H1 (cell line): ENCODE measurements around the gene MGMT. TPM values are rescaled to one million over a fixed set of nuclear protein-coding genes. Genes with fewer than 3 reads are reported as not detected.

Experiments
- CTCF ChIA-PET: fragments of 300-600 bp; sonication (Branson Sonifier 250); formaldehyde crosslinking; loops from one replicate; lab custom pipeline; 2021; ENCODE audit not compliant: partially characterized antibody; lab: Charles Lee
- POLR2A ChIA-PET: fragments of 300-600 bp; sonication (Branson Sonifier 250); formaldehyde crosslinking; loops from one replicate; lab custom pipeline; 2021; ENCODE audit warnings: inconsistent platforms; ENCODE audit not compliant: partially characterized antibody; lab: Charles Lee
- DNase-seq, 2 experiments: peaks; one replicate each; pipeline versions ENCODE4 v3.0.0 to v3.0.0-alpha.2; 2010 to 2022; ENCODE audit warnings: low spot score in 2 of 2, low read depth in 1 of 2, mixed read lengths in 1 of 2
- FAIRE-seq: peaks from 2 replicates; lab custom pipeline; 2011; peaks lifted over from hg19 to GRCh38; lab: Jason Lieb, UNC
- H2AFZ ChIP-seq: 2 replicates; pipeline ENCODE4 v1.8.1; 2012; ENCODE audit warnings: low read length, inconsistent platforms
- H2AK5ac ChIP-seq: 2 replicates; pipeline ENCODE4 v1.6.1; 2013; ENCODE audit warnings: low read depth, low read length
- H2BK120ac ChIP-seq: replicated peaks from 2 replicates; pipeline ENCODE3; 2013; ENCODE audit warnings: low read depth, low read length, inconsistent platforms
- H2BK12ac ChIP-seq: 2 replicates; pipeline ENCODE4 v1.6.1; 2013; ENCODE audit warnings: low read depth, low read length
- H2BK15ac ChIP-seq: 2 replicates; pipeline ENCODE4 v1.6.1; 2013; ENCODE audit warnings: low read length
- H2BK20ac ChIP-seq: 2 replicates; pipeline ENCODE4 v1.6.1; 2013; ENCODE audit warnings: low read length
- H2BK5ac ChIP-seq: 2 replicates; pipeline ENCODE4 v1.6.1; 2013; ENCODE audit warnings: low read depth, low read length
- H3K14ac ChIP-seq: 2 replicates; pipeline ENCODE4 v1.6.1; 2013; ENCODE audit warnings: inconsistent platforms; ENCODE audit not compliant: insufficient read length
- H3K18ac ChIP-seq: 2 replicates; pipeline ENCODE4 v1.6.1; 2013; ENCODE audit warnings: low read length; ENCODE audit errors: extremely low read depth
- H3K23ac ChIP-seq: 2 replicates; pipeline ENCODE4 v1.6.1; 2013; ENCODE audit warnings: inconsistent platforms; ENCODE audit not compliant: insufficient read length
- H3K23me2 ChIP-seq: 2 replicates; pipeline ENCODE4 v1.6.1; 2013; ENCODE audit warnings: low read depth, low read length
- H3K27ac ChIP-seq: 2 replicates; pipeline ENCODE4 v1.6.1; 2011; ENCODE audit warnings: low read depth, low read length, inconsistent platforms
- H3K27me3 ChIP-seq, 4 experiments: replicated peaks in 1 of 4; 1 replicate in 1 of 4; 2 replicates in 3 of 4; pipeline versions ENCODE4 v1.6.1 to v1.8.1; 2011 to 2013; ENCODE audit warnings: low read length in 3 of 4, mild to moderate bottlenecking in 3 of 4, inconsistent platforms in 2 of 4, mixed read lengths in 2 of 4, moderate library complexity in 1 of 4; ENCODE audit not compliant: control insufficient read depth in 3 of 4, insufficient read depth in 3 of 4; ENCODE audit errors: extremely low read depth in 1 of 4
- H3K36me3 ChIP-seq, 4 experiments: 2 replicates each; pipeline versions ENCODE4 v1.6.1 to v1.8.1; 2011 to 2013; ENCODE audit warnings: mild to moderate bottlenecking in 4 of 4, low read length in 3 of 4, moderate library complexity in 2 of 4, control low read depth in 1 of 4, inconsistent platforms in 1 of 4; ENCODE audit not compliant: insufficient read depth in 4 of 4, control insufficient read depth in 2 of 4
- H3K4ac ChIP-seq: replicated peaks from 2 replicates; pipeline ENCODE3; 2013; ENCODE audit warnings: low read length, low read depth, mixed read lengths, inconsistent platforms; ENCODE audit not compliant: insufficient read length
- H3K4me1 ChIP-seq, 4 experiments: replicated peaks in 1 of 4; 1 replicate in 1 of 4; 2 replicates in 3 of 4; pipeline versions ENCODE4 v1.6.1 to v1.8.1; 2011 to 2013; ENCODE audit warnings: low read length in 3 of 4, inconsistent platforms in 2 of 4, mixed read lengths in 1 of 4; ENCODE audit not compliant: insufficient read depth in 4 of 4, control insufficient read depth in 3 of 4
- H3K4me2 ChIP-seq, 2 experiments: 2 replicates each; pipeline versions ENCODE4 v1.6.1 to v1.8.1; 2011 to 2013; ENCODE audit warnings: low read depth in 2 of 2, low read length in 2 of 2, control low read depth in 1 of 2, inconsistent platforms in 1 of 2, mild to moderate bottlenecking in 1 of 2; ENCODE audit not compliant: insufficient read depth in 1 of 2
- H3K4me3 ChIP-seq, 4 experiments: fragments of 200-600, 300-600 bp in 1 of 4; sonication (generic), shearing (Covaris generic), sonication (Bioruptor Twin) in 1 of 4; 2 replicates each; pipeline versions ENCODE4 v1.5.1 to v1.8.1; 2011 to 2016; ENCODE audit warnings: low read length in 4 of 4, low read depth in 3 of 4, control low read depth in 2 of 4, inconsistent platforms in 2 of 4, mild to moderate bottlenecking in 2 of 4, mixed read lengths in 1 of 4, moderate library complexity in 1 of 4; ENCODE audit not compliant: insufficient read depth in 2 of 4; ENCODE audit errors: extremely low read depth in 1 of 4
- H3K56ac ChIP-seq: replicated peaks from 2 replicates; pipeline ENCODE3; 2013; ENCODE audit warnings: low read depth, mild to moderate bottlenecking, mixed read lengths, low read length, inconsistent platforms; ENCODE audit not compliant: insufficient read length
- H3K79me1 ChIP-seq: 2 replicates; pipeline ENCODE4 v1.6.1; 2013; ENCODE audit warnings: low read depth, low read length, control low read depth
- H3K79me2 ChIP-seq, 2 experiments: 2 replicates each; pipeline versions ENCODE4 v1.6.1 to v1.8.1; 2012 to 2013; ENCODE audit warnings: low read length in 2 of 2, mild to moderate bottlenecking in 2 of 2, inconsistent platforms in 1 of 2; ENCODE audit not compliant: insufficient read depth in 2 of 2, control insufficient read depth in 1 of 2
- H3K9ac ChIP-seq, 4 experiments: replicated peaks in 1 of 4; 1 replicate in 1 of 4; 2 replicates in 3 of 4; pipeline versions ENCODE4 v1.6.1 to v1.8.1; 2011 to 2013; ENCODE audit warnings: low read depth in 3 of 4, low read length in 3 of 4, control low read depth in 2 of 4, mild to moderate bottlenecking in 2 of 4, moderate library complexity in 2 of 4, inconsistent platforms in 1 of 4; ENCODE audit errors: extremely low read depth in 1 of 4
- H3K9me3 ChIP-seq, 2 experiments: 2 replicates each; pipeline versions ENCODE4 v1.6.1 to v1.8.1; 2012 to 2013; ENCODE audit warnings: mild to moderate bottlenecking in 2 of 2, moderate library complexity in 2 of 2, control low read depth in 1 of 2, inconsistent platforms in 1 of 2, low read depth in 1 of 2, low read length in 1 of 2, mixed read lengths in 1 of 2; ENCODE audit not compliant: insufficient read depth in 2 of 2
- H4K20me1 ChIP-seq, 2 experiments: replicated peaks in 1 of 2; 2 replicates each; pipeline versions ENCODE3 to v1.8.1; 2011 to 2013; ENCODE audit warnings: inconsistent platforms in 2 of 2, low read length in 2 of 2, mild to moderate bottlenecking in 1 of 2; ENCODE audit not compliant: insufficient read depth in 2 of 2, control insufficient read depth in 1 of 2
- H4K5ac ChIP-seq: 2 replicates; pipeline ENCODE4 v1.6.1; 2013; ENCODE audit warnings: low read length, low read depth, mixed read lengths, inconsistent platforms; ENCODE audit not compliant: insufficient read length
- H4K8ac ChIP-seq: 2 replicates; pipeline ENCODE4 v1.8.0; 2013; ENCODE audit warnings: mild to moderate bottlenecking, moderate library complexity, low read length, inconsistent platforms; ENCODE audit not compliant: insufficient read depth; ENCODE audit errors: extremely low read depth
- H4K91ac ChIP-seq: replicated peaks from 2 replicates; pipeline ENCODE3; 2013; ENCODE audit warnings: low read length, mixed read lengths, inconsistent platforms; ENCODE audit not compliant: insufficient read length
- BCL11A ChIP-seq, 2 experiments: IDR thresholded peaks; one replicate each; pipeline ENCODE4 v1.6.1; 2011; ENCODE audit warnings: low read depth in 2 of 2, low read length in 2 of 2, mild to moderate bottlenecking in 2 of 2
- CBX5 ChIP-seq: fragments of 300-800, 300-1000 bp; sonication (generic); IDR thresholded peaks from 2 replicates; pipeline ENCODE4 v1.7.1; 2016; ENCODE audit warnings: antibody characterized with exemption, low read length, low read depth
- EZH2 ChIP-seq: fragments of 200-600 bp; sonication (generic); IDR thresholded peaks from 2 replicates; pipeline ENCODE4 v1.7.1; 2012; ENCODE audit warnings: low read depth, mild to moderate bottlenecking, moderate library complexity, low read length, inconsistent platforms; ENCODE audit not compliant: severe bottlenecking
- KDM5A ChIP-seq: fragments of 200-600 bp; IDR thresholded peaks from 2 replicates; pipeline ENCODE4 v1.7.1; 2012; ENCODE audit warnings: mild to moderate bottlenecking, low read length, inconsistent platforms, mixed read lengths
- MAFK ChIP-seq: IDR thresholded peaks from 2 replicates; pipeline ENCODE4 v1.6.1; 2012; ENCODE audit warnings: low read depth, mild to moderate bottlenecking, improper control_type of control experiment, low read length
- RAD21 ChIP-seq, 2 experiments: IDR thresholded peaks in 1 of 2; conservative IDR thresholded peaks in 1 of 2; 2 replicates each; pipeline ENCODE4 v1.6.1; 2011; ENCODE audit warnings: low read depth in 2 of 2, low read length in 2 of 2, improper control_type of control experiment in 1 of 2, inconsistent platforms in 1 of 2, mild to moderate bottlenecking in 1 of 2, moderate library complexity in 1 of 2
- SP2 ChIP-seq: IDR thresholded peaks from 2 replicates; pipeline ENCODE4 v1.6.1; 2012; ENCODE audit warnings: mild to moderate bottlenecking, low read length, inconsistent platforms
- TAF1 ChIP-seq: IDR thresholded peaks from 2 replicates; pipeline ENCODE4 v1.6.1; 2011; ENCODE audit warnings: mild to moderate bottlenecking, low read depth, low read length
- TAF7 ChIP-seq: optimal IDR thresholded peaks from 2 replicates; pipeline ENCODE3; 2011; ENCODE audit warnings: low read depth, mild to moderate bottlenecking, inconsistent platforms, low read length, moderate library complexity, borderline replicate concordance
- ZNF274 ChIP-seq: IDR thresholded peaks from 2 replicates; pipeline ENCODE4 v1.7.0; 2012; ENCODE audit warnings: low read length, borderline replicate concordance; ENCODE audit errors: extremely low read depth
- WGBS, 2 experiments: shearing (Covaris generic) in 1 of 2; methylation state at CpG; one replicate each; pipeline versions ENCODE4 v1.1.6 to v1.1.7; 2013 to 2015; ENCODE audit warnings: low lambda C conversion rate in 2 of 2, mixed read lengths in 2 of 2, inconsistent platforms in 1 of 2, low coverage in 1 of 2, missing lambda C conversion rate in 1 of 2; ENCODE audit not compliant: insufficient replicate concordance in 2 of 2, insufficient coverage in 1 of 2, insufficient read length in 1 of 2; ENCODE audit errors: extremely low coverage in 1 of 2, missing lambda C conversion rate in 1 of 2; 5-methylcytosine and 5-hydroxymethylcytosine counted together
- polyA plus RNA-seq, 7 experiments: library from polyadenylated mRNA; depleted of rRNA in 3 of 7; stranded (reverse) in 5 of 7; unstranded in 2 of 7; fragments of >200 nt in 5 of 7; fragments of 200-250 nt in 2 of 7; gene quantifications; 1 replicate in 5 of 7; 2 replicates in 1 of 7; 4 replicates in 1 of 7; pipeline versions ENCODE4 v1.2.1 to v1.2.3, GENCODE V29; 2011 to 2013; ENCODE audit warnings: missing spikeins in 2 of 7, mixed read lengths in 2 of 7
- total RNA-seq: library from RNA; stranded (reverse); fragmentation: NEBNext Ultra II Directional; extraction: Animal tissue kit (Norgen Biotek cat#: 25700); gene quantifications from 2 replicates; pipeline ENCODE4 v1.2.1, GENCODE V29; 2021
- TF ChIP-seq, protein P1 (sequence below): IDR thresholded peaks from 2 replicates; pipeline ENCODE4 v1.6.1; 2012; ENCODE audit warnings: inconsistent platforms

MGMT gene
- total and polyA plus RNA-seq, 2 of the 8 experiments (the other 6 are each of a cell fraction or from before 2014, with no cell fraction given) = 9.9 to 10.7 TPM

DNA sequence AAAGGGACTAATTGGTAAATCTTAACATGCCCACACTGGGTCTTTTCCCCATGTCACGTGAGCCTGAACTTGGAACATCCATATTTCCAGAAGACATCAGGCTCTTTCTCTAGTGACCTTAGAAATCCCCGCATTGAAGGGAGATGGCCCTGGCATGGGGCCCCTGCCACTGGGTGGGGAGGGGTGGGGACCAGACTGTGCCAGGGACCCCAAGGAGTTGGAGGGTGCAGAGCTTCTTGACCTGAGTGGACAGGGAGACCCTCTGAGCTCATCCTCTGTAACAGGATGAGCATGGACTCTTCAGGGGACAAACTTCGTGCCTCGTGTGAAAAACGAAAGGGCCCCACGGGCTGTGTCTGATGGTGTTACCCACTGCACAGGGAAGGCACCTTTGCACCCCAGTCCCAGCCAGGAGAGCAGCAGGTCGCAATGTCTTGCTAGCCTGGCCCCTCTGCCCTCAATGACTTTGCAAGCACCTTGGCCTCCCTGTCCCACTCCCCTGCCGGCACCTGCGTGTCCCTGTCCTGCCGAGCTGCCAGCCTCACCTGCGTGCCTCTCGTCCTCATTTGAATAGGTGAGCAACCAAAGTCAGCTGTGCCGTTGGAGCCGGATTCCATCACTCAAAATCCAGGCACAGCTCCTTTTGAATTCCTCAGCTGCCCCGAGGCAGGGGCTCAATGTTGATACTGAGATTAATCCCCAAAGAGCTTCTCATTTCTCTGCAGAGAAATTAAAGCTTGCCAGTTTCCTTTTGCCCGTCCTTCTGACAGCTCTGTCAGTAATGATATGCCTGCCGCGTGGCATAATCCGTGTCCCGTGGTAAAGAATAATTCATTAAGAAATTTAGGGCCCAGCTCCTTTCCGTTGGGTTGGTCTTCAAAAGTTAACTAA lies 262.1 kb downstream of the MGMT start:
- no peaks in the 10 kb centered on the region for H4K20me1 ChIP-seq
- H2AFZ ChIP-seq = no peak overlapping the region
- H3K9me3 ChIP-seq = peaks cover 8 to 20% of the 10 kb centered on the region in 2 experiments; a peak in 3 of 4 replicates
- H3K27me3 ChIP-seq = no peaks in the 10 kb centered on the region
- ChIA-PET POLR2A (interaction anchor here (0.6 kb wide), 1 partner anchor 8 kb away, joined by 3 read pairs; no protein-coding TSS in a partner anchor), CTCF (interaction anchor here (1.3 kb wide), 1 partner anchor 220 kb away, joined by 3 read pairs; no protein-coding TSS in a partner anchor)
- no peak overlapping the region for H3K14ac ChIP-seq
- H2BK120ac ChIP-seq = no peak overlapping the region
- H2AK5ac ChIP-seq = no peak overlapping the region
- no peak overlapping the region for H3K9ac ChIP-seq
- no peak overlapping the region for H2BK12ac ChIP-seq
- FAIRE-seq = no peak
- H3K56ac ChIP-seq = no peak overlapping the region
- H2BK15ac ChIP-seq = no peak overlapping the region
- no peak overlapping the region for H2BK20ac ChIP-seq
- H3K4me1 ChIP-seq = peaks cover 0 to 5% (median under 1%) of the 10 kb centered on the region in 4 experiments; a peak in 4 of 7 replicates
- H3K79me2 ChIP-seq = no peaks in the 10 kb centered on the region
- H3K27ac ChIP-seq = no peak overlapping the region
- H3K4me3 ChIP-seq = no peak overlapping the region
- no peaks in the 10 kb centered on the region for H3K23me2 ChIP-seq
- no peaks in the 10 kb centered on the region for H3K79me1 ChIP-seq
- 92% methylated on average over 21 of the region's 21 CpGs; no CpG with 5 or more reads in 1 of the 2 experiments for WGBS, 2 experiments
- H2BK5ac ChIP-seq = no peak overlapping the region
- no peak overlapping the region for H3K4me2 ChIP-seq
- H3K23ac ChIP-seq = no peak overlapping the region
- H4K5ac ChIP-seq = no peak overlapping the region
- peak in 1 of 2 experiments; percentile 38 for DNase-seq
- H3K36me3 ChIP-seq = no peaks in the 10 kb centered on the region
- no peak overlapping the region for H3K4ac ChIP-seq
- no peak overlapping the region for H4K8ac ChIP-seq
- no peak overlapping the region for H3K18ac ChIP-seq
- no peak overlapping the region for H4K91ac ChIP-seq
- TF ChIP-seq SP2 (no peak), BCL11A (IDR thresholded peaks at IDR 0.05; ENCODE audit: low read depth in 2 of 2, low read length in 2 of 2) (no peak), KDM5A (no peak), TAF1 (no peak), EZH2 (no peak), TAF7 (no peak), MAFK (no peak), ZNF274 (no peak), RAD21 (IDR thresholded peaks at IDR 0.05 in 1 of 2, conservative IDR thresholded peaks at IDR 0.05 in 1 of 2; ENCODE audit: low read depth in 2 of 2, low read length in 2 of 2) (no peak), CBX5 (no peak)
- TF ChIP-seq, protein P1, sequence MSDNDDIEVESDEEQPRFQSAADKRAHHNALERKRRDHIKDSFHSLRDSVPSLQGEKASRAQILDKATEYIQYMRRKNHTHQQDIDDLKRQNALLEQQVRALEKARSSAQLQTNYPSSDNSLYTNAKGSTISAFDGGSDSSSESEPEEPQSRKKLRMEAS = no peak
